ENCODE measurements around the gene PAK2.
"Not testable (repeated sequence)": the region's sequence is repeated elsewhere in the genome, so short reads cannot be mapped to it uniquely, and the experiment has no call there.

- TF ChIP-seq, protein P1, sequence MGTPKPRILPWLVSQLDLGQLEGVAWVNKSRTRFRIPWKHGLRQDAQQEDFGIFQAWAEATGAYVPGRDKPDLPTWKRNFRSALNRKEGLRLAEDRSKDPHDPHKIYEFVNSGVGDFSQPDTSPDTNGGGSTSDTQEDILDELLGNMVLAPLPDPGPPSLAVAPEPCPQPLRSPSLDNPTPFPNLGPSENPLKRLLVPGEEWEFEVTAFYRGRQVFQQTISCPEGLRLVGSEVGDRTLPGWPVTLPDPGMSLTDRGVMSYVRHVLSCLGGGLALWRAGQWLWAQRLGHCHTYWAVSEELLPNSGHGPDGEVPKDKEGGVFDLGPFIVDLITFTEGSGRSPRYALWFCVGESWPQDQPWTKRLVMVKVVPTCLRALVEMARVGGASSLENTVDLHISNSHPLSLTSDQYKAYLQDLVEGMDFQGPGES (IDR thresholded peaks at IDR 0.05; ENCODE audit: low read depth, low read length), result not testable (repeated sequence)
- TF ChIP-seq SIN3A (IDR thresholded peaks at IDR 0.05; ENCODE audit: borderline replicate concordance, low read depth, low read length); USF1 (IDR thresholded peaks at IDR 0.05; ENCODE audit: borderline replicate concordance, low read depth); CTCF (IDR thresholded peaks at IDR 0.05); USF2 (IDR thresholded peaks at IDR 0.05; ENCODE audit: borderline replicate concordance, low read depth, low read length); POLR2AphosphoS5 (IDR thresholded peaks at IDR 0.05; ENCODE audit: low read depth, low read length); EP300 (IDR thresholded peaks at IDR 0.05; ENCODE audit: borderline replicate concordance in 1 of 2, low read depth in 1 of 2, low read length in 1 of 2); TAF1 (IDR thresholded peaks at IDR 0.05; ENCODE audit: borderline replicate concordance, low read depth, low read length); CHD2 (IDR thresholded peaks at IDR 0.05; ENCODE audit: low read length, partially characterized antibody): not testable (repeated sequence)
These were observed 97.0 kb downstream of the PAK2 start for GRCh38 chr3:196836626-196837025.
